NCI-H69 (cell line): ENCODE data around the gene SLC38A3.

Source experiments
- DNase-seq: peaks from one replicate; lab custom pipeline; 2025; lab: John Stamatoyannopoulos, UW

The SLC38A3 gene

GRCh38 chr3:50192124-50192523, 12.9 kb upstream of the SLC38A3 start:
- no peak for DNase-seq

- DNase-seq = peak; percentile 62
Observed at GRCh38 chr3:50192689-50193141, 12.4 kb upstream of the SLC38A3 start.

GRCh38 chr3:50193286-50193685, 11.8 kb upstream of the SLC38A3 start:
- no peak for DNase-seq

- DNase-seq = no peak
Observed at GRCh38 chr3:50193746-50194127, 11.3 kb upstream of the SLC38A3 start.

- peak; percentile 79 for DNase-seq
Observed at GRCh38 chr3:50194128-50194902, 10.8 kb upstream of the SLC38A3 start.

GRCh38 chr3:50194903-50195500, 10.1 kb upstream of the SLC38A3 start:
- DNase-seq = peak; percentile 12

GRCh38 chr3:50195501-50196252, 9.4 kb upstream of the SLC38A3 start:
- peak; percentile 30 for DNase-seq

- no peak for DNase-seq
Observed at GRCh38 chr3:50196253-50196801, 8.7 kb upstream of the SLC38A3 start.

GRCh38 chr3:50201573-50202315, 3.3 kb upstream of the SLC38A3 start:
- DNase-seq = no peak

- DNase-seq = no peak
Observed at GRCh38 chr3:50202353-50203112, 2.5 kb upstream of the SLC38A3 start.

- no peak for DNase-seq
Observed at GRCh38 chr3:50203113-50203808, 1.8 kb upstream of the SLC38A3 start.

GRCh38 chr3:50203809-50204803, 965 bp upstream of the SLC38A3 start:
- no peak for DNase-seq

GRCh38 chr3:50205413-50206276, 574 bp downstream of the SLC38A3 start:
- peak; percentile 66 for DNase-seq

- no peak for DNase-seq
Observed at GRCh38 chr3:50207359-50208042, 2.4 kb downstream of the SLC38A3 start.

- DNase-seq = peak; percentile 21
Observed at GRCh38 chr3:50208677-50209344, 3.7 kb downstream of the SLC38A3 start.

GRCh38 chr3:50210176-50210509, 5.1 kb downstream of the SLC38A3 start:
- DNase-seq = no peak
